RWPE1 (cell line): ENCODE data around the gene LDB3.

ENCODE experiments used
- CTCF ChIA-PET: fragments of 350-600 bp; sonication (Branson Sonifier 250); formaldehyde crosslinking; extraction: SDS; loops from one replicate; lab custom pipeline; 2021; lab: Yijun Ruan, JAX
- POLR2A ChIA-PET: fragments of 400-600 bp; formaldehyde crosslinking; extraction: SDS; loops from one replicate; lab custom pipeline; 2020; ENCODE audit warnings: antibody characterized with exemption; ENCODE audit not compliant: low non-redundant PET; lab: Yijun Ruan, JAX
- DNase-seq: peaks from one replicate; pipeline ENCODE4 v3.0.0; 2012; ENCODE audit warnings: low spot score
- H3K27ac ChIP-seq: fragments of 450-650 bp; 2 replicates; pipeline ENCODE4 v1.5.1; 2017
- CTCF ChIP-seq: fragments of 450-650 bp; conservative IDR thresholded peaks from 2 replicates; pipeline ENCODE4 v1.5.1; 2017; ENCODE audit warnings: low read depth, mild to moderate bottlenecking

Gene LDB3

GRCh38 chr10:86718556-86718955 lies 50.2 kb downstream of the LDB3 start:
- TF ChIP-seq CTCF, result no peak
- POLR2A ChIA-PET, result no interaction called here

DNA sequence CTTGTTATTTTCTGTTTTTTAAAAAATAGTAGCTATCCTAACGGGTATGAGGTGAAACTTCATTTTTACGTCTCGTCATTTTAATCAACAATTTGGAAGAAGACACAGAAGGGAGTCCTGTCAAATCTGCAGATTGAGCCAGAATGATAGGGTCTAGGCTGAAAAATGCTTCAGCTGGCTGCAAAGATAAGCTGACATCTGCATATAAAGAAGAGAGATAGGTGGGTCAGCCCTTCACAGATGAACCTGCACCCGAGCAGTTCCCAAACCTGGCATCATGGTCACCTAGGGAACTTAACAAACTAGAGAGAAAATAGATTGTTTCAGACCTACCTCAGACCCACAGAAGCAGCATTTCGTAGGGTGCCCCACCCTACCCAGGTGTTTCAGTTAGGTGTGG lies 52.9 kb downstream of the LDB3 start:
- POLR2A ChIA-PET, result no interaction called here

More at GRCh38 chr10:86718556-86718955, 50.2 kb downstream of the LDB3 start:
- CTCF ChIA-PET, result interaction anchor here (0.6 kb wide), 2 partner anchors 15 to 182 kb away, joined by 3 to 7 read pairs; no protein-coding TSS in a partner anchor
- DNase-seq, result no peak
- H3K27ac ChIP-seq, result no peak overlapping the region

DNA sequence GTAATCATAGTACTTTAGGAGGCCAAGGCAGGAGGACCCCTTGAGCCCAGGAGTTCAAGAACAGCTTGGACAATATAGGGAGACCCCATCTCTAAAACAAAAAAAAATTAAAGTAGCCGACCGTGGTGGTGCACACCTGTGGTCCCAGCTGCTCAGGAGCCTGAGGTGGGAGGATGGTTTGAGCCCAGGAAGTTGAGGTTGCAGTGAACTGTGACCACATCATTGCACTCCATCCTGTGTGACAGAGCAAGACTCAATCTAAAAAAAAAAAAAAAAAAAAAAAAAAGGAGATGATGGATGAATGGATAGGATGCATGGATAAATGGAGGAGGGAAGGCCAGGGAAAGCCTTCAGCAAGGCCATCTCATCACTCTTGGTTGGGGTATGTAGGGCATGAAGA lies 54.7 kb downstream of the LDB3 start:
- TF ChIP-seq CTCF, result no peak
- CTCF ChIA-PET, result interaction anchor here (0.6 kb wide), 1 partner anchor 137 kb away, joined by 3 read pairs; no protein-coding TSS in a partner anchor
- no peak overlapping the region for H3K27ac ChIP-seq
- DNase-seq, result no peak
- POLR2A ChIA-PET, result no interaction called here

More for the DNA sequence above, 52.9 kb downstream of the LDB3 start:
- CTCF ChIA-PET, result no interaction called here
- no peak for TF ChIP-seq CTCF
- no peak for DNase-seq
- no peak overlapping the region for H3K27ac ChIP-seq

GRCh38 chr10:86724445-86724844 lies 56.1 kb downstream of the LDB3 start:
- no peak for TF ChIP-seq CTCF
- POLR2A ChIA-PET, result no interaction called here
- DNase-seq, result no peak
- no peak overlapping the region for H3K27ac ChIP-seq
- CTCF ChIA-PET, result no interaction called here

DNA sequence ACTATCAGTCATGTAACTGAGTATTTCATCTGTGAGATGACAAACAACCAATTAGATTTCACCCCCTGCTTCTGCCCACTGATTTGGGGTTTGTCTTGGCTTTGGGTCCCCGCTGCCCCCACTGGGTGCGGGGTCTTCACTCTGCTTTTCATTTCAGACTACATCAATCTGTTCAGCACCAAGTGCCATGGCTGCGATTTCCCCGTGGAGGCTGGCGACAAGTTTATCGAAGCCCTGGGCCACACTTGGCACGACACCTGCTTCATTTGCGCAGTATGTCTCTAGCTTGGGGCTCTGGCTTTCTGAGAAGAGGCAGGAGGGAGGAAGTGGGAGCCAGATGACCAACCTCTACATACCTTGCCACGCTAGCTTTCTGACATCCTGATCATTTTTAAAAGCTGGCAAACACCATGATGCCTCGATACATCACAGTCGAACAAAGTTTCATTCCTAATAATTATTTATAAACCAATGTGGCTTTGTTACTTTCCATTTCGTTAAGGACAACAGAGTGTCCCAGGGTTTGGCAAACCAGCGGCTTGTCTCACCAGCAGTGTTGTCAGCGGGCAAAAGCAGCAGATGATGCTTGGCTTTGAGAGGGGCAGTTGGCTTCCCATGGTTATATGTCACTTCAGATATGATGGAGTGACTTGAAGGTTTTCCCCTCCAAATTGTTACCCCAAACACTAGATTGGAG lies 57.8 kb downstream of the LDB3 start:
- ChIA-PET CTCF (no interaction called here), POLR2A (no interaction called here)
- no peak for DNase-seq
- no peak for TF ChIP-seq CTCF
- no peak overlapping the region for H3K27ac ChIP-seq

- ChIA-PET POLR2A (no interaction called here), CTCF (no interaction called here)
- no peak overlapping the region for H3K27ac ChIP-seq
- TF ChIP-seq CTCF, result no peak
- no peak for DNase-seq
Measured at GRCh38 chr10:86726677-86726999, 58.3 kb downstream of the LDB3 start.
